ENCODE data around the gene B3GNT9.

B3GNT9 gene

DNA sequence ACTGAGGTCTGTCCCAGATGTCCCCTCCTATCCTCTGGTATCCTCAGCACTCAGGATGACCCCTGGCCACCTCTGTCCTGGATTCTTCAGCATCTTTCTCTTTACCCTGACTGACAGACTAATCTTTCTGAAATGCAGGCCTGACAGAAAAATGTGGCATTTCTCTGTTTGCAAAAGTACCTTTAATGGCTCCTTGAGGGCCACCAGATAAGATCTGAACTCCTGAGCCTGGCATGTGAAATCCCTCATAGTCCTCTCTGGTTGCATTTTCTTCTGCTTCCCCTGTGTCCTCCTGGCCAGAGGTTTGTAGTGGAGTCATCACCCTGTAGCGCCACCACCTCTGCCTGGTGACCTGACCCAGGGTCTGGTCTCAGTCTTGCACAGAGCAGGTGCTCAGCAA, 46.1 kb upstream of the B3GNT9 start:
- H3K4me3 ChIP-seq (ENCODE audit: low read depth in 1 of 2, low read length in 2 of 2) = no peak overlapping the region
- no peak overlapping the region for H3K4me2 ChIP-seq (ENCODE audit: insufficient read depth, low read length)
- no peaks in the 10 kb centered on the region for H3K9me3 ChIP-seq (ENCODE audit: insufficient read depth, low read length, severe bottlenecking)
- H3K36me3 ChIP-seq (ENCODE audit: insufficient read depth, low read length) = peaks cover 89% of the 10 kb centered on the region
- H4K20me1 ChIP-seq (ENCODE audit: insufficient read depth, low read length) = peaks cover 48% of the 10 kb centered on the region
- H3K27ac ChIP-seq (ENCODE audit: low read length) = no peak overlapping the region
- TF ChIP-seq, protein P1, sequence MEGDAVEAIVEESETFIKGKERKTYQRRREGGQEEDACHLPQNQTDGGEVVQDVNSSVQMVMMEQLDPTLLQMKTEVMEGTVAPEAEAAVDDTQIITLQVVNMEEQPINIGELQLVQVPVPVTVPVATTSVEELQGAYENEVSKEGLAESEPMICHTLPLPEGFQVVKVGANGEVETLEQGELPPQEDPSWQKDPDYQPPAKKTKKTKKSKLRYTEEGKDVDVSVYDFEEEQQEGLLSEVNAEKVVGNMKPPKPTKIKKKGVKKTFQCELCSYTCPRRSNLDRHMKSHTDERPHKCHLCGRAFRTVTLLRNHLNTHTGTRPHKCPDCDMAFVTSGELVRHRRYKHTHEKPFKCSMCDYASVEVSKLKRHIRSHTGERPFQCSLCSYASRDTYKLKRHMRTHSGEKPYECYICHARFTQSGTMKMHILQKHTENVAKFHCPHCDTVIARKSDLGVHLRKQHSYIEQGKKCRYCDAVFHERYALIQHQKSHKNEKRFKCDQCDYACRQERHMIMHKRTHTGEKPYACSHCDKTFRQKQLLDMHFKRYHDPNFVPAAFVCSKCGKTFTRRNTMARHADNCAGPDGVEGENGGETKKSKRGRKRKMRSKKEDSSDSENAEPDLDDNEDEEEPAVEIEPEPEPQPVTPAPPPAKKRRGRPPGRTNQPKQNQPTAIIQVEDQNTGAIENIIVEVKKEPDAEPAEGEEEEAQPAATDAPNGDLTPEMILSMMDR (IDR thresholded peaks at IDR 0.05; ENCODE audit: borderline replicate concordance, extremely low read depth, low read length, poor library complexity, severe bottlenecking) = no peak
- TF ChIP-seq EZH2 (IDR thresholded peaks at IDR 0.05; ENCODE audit: borderline replicate concordance, low read depth, low read length, severe bottlenecking) = no peak
- no peak overlapping the region for H2AFZ ChIP-seq (ENCODE audit: low read depth, low read length)
- peaks cover 25% of the 10 kb centered on the region for H3K4me1 ChIP-seq (ENCODE audit: insufficient read depth, low read length)
- H3K9ac ChIP-seq (ENCODE audit: low read depth, low read length) = no peak overlapping the region
- no peak for DNase-seq
- no peak for ATAC-seq (ENCODE audit: insufficient read depth, low read depth)
- H3K27me3 ChIP-seq (ENCODE audit: insufficient read depth, low read length, poor library complexity) = no peaks in the 10 kb centered on the region
- H3K79me2 ChIP-seq (ENCODE audit: insufficient read depth, low read length) = peaks cover 33% of the 10 kb centered on the region

DNA sequence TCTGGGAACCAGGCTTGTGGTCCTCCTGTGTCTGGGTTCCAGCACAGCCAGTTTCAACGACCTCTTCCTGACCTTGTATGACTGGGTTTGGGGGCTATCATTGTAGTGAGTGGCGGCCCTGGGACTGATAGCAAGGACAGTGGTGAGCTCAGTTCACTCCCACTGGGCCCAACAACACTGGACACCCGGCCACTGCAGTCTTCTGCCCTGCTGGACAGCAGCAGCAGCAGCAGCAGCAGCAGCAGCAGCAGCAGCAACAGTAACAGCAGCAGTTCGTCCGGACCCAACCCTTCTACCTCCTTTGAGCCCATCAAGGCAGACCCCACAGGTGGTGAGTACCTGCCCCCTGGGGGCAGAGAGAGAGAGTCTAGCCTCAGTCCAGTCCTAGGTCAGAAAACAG, 44.9 kb upstream of the B3GNT9 start:
- Histone ChIP-seq H4K20me1 (ENCODE audit: insufficient read depth, low read length) (peaks cover 48% of the 10 kb centered on the region), H3K27me3 (ENCODE audit: insufficient read depth, low read length, poor library complexity) (no peaks in the 10 kb centered on the region), H3K79me2 (ENCODE audit: insufficient read depth, low read length) (peaks cover 41% of the 10 kb centered on the region), H3K9ac (ENCODE audit: low read depth, low read length) (no peak overlapping the region), H3K9me3 (ENCODE audit: insufficient read depth, low read length, severe bottlenecking) (no peaks in the 10 kb centered on the region), H3K27ac (ENCODE audit: low read length) (no peak overlapping the region), H2AFZ (ENCODE audit: low read depth, low read length) (no peak overlapping the region), H3K4me3 (ENCODE audit: low read depth in 1 of 2, low read length in 2 of 2) (no peak overlapping the region), H3K4me2 (ENCODE audit: insufficient read depth, low read length) (no peak overlapping the region), H3K36me3 (ENCODE audit: insufficient read depth, low read length) (peaks cover 79% of the 10 kb centered on the region), H3K4me1 (ENCODE audit: insufficient read depth, low read length) (peaks cover 36% of the 10 kb centered on the region)
- no peak for TF ChIP-seq EZH2 (IDR thresholded peaks at IDR 0.05; ENCODE audit: borderline replicate concordance, low read depth, low read length, severe bottlenecking)
- TF ChIP-seq, protein P1 (IDR thresholded peaks at IDR 0.05; ENCODE audit: borderline replicate concordance, extremely low read depth, low read length, poor library complexity, severe bottlenecking) = no peak
- no peak for ATAC-seq (ENCODE audit: insufficient read depth, low read depth)
- DNase-seq = no peak

DNA sequence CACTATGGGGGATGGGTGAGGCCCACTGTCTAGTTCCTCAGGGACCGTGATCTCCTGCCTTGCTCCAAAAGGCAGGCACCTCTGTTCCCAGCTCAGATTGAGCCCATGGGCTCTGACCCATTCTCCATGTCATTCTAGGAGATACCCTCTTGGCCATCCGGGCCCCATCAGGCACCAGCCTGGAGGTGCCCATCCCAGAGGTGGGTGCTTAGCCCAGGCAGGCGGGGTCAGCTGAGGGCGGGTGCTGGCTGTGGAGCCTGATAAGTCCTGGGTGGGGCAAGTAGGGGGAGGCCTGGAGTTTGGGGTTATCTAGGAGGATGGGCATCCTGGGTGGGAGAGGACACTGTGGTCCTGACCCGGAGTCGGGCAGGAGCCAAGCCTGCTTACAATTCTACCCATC, 43.5 kb upstream of the B3GNT9 start:
- Histone ChIP-seq H4K20me1 (ENCODE audit: insufficient read depth, low read length) (peaks cover 44% of the 10 kb centered on the region), H3K79me2 (ENCODE audit: insufficient read depth, low read length) (peaks cover 41% of the 10 kb centered on the region), H3K9me3 (ENCODE audit: insufficient read depth, low read length, severe bottlenecking) (no peaks in the 10 kb centered on the region), H3K27me3 (ENCODE audit: insufficient read depth, low read length, poor library complexity) (no peaks in the 10 kb centered on the region), H3K9ac (ENCODE audit: low read depth, low read length) (0 out of 2 replicates have a peak overlapping the region, but pooled peaks have one; percentile 85), H3K4me2 (ENCODE audit: insufficient read depth, low read length) (peak overlapping the region; percentile 96), H2AFZ (ENCODE audit: low read depth, low read length) (no peak overlapping the region), H3K4me3 (ENCODE audit: low read depth in 1 of 2, low read length in 2 of 2) (peak overlapping the region in 1 of 2 experiments; percentile 94; a peak in 2 of 4 replicates), H3K36me3 (ENCODE audit: insufficient read depth, low read length) (peaks cover 68% of the 10 kb centered on the region), H3K27ac (ENCODE audit: low read length) (no peak overlapping the region), H3K4me1 (ENCODE audit: insufficient read depth, low read length) (peaks cover 37% of the 10 kb centered on the region)
- DNase-seq (no peak), ATAC-seq (ENCODE audit: insufficient read depth, low read depth) (no peak)
- TF ChIP-seq EZH2 (IDR thresholded peaks at IDR 0.05; ENCODE audit: borderline replicate concordance, low read depth, low read length, severe bottlenecking) = no peak
- TF ChIP-seq, protein P1 (IDR thresholded peaks at IDR 0.05; ENCODE audit: borderline replicate concordance, extremely low read depth, low read length, poor library complexity, severe bottlenecking) = no peak

DNA sequence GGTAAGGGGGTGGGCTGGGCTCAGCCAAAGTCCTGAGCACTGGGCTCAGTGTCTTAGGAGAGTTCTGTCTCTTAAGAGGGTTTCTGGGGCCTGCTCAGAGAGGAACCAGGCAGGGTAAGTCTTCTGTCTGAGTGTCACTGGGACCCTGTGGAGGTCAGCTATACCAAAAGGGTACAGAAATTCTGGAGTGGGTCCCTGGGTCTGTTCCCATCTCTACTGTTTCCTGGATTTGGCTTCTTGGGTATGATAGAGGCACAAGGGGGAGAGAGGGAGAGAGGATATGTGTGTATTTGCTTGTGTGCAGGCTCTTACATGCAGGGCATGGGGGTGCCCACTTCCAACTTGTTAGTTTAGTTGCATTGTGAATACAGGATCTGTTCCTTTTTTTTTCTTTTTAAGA, 42.7 kb upstream of the B3GNT9 start:
- Histone ChIP-seq H3K9ac (ENCODE audit: low read depth, low read length) (peak overlapping the region; percentile 85), H3K4me1 (ENCODE audit: insufficient read depth, low read length) (peaks cover 37% of the 10 kb centered on the region)

More for the DNA sequence above, 42.7 kb upstream of the B3GNT9 start:
- Histone ChIP-seq H3K36me3 (ENCODE audit: insufficient read depth, low read length) (peaks cover 62% of the 10 kb centered on the region), H3K4me2 (ENCODE audit: insufficient read depth, low read length) (peak overlapping the region; percentile 96), H3K79me2 (ENCODE audit: insufficient read depth, low read length) (peaks cover 41% of the 10 kb centered on the region), H3K9me3 (ENCODE audit: insufficient read depth, low read length, severe bottlenecking) (no peaks in the 10 kb centered on the region), H2AFZ (ENCODE audit: low read depth, low read length) (no peak overlapping the region), H3K4me3 (ENCODE audit: low read depth in 1 of 2, low read length in 2 of 2) (peak overlapping the region; percentile 92 to 94; a peak in 3 of 4 replicates), H3K27ac (ENCODE audit: low read length) (peak overlapping the region; percentile 80), H3K27me3 (ENCODE audit: insufficient read depth, low read length, poor library complexity) (no peaks in the 10 kb centered on the region), H4K20me1 (ENCODE audit: insufficient read depth, low read length) (peaks cover 44% of the 10 kb centered on the region)
- TF ChIP-seq, protein P1 (IDR thresholded peaks at IDR 0.05; ENCODE audit: borderline replicate concordance, extremely low read depth, low read length, poor library complexity, severe bottlenecking) = no peak
- no peak for TF ChIP-seq EZH2 (IDR thresholded peaks at IDR 0.05; ENCODE audit: borderline replicate concordance, low read depth, low read length, severe bottlenecking)
- no peak for DNase-seq
- ATAC-seq (ENCODE audit: insufficient read depth, low read depth) = no peak
